HG03571 (cell line): ENCODE results near the gene UBXN4.
"Not testable (repeated sequence)": the region's sequence is repeated elsewhere in the genome, so short reads cannot be mapped to it uniquely, and the experiment has no call there.

Source experiments
- ATAC-seq: cut with Tn5 transposase; IDR thresholded peaks from one replicate; pipeline ENCODE4 v1.9.1; 2021; ENCODE audit not compliant: unreplicated experiment

UBXN4 gene

GRCh38 chr2:135741395-135742324 lies at the start of gene UBXN4:
Gene UBXN4 (plus strand): TSS chr2:135741855. CDS start chr2:135741930, 75 bp downstream.
- ATAC-seq: peak; percentile 94

- ATAC-seq: no peak
Observed at GRCh38 chr2:135694711-135695110, 46.9 kb upstream of the UBXN4 start.

DNA sequence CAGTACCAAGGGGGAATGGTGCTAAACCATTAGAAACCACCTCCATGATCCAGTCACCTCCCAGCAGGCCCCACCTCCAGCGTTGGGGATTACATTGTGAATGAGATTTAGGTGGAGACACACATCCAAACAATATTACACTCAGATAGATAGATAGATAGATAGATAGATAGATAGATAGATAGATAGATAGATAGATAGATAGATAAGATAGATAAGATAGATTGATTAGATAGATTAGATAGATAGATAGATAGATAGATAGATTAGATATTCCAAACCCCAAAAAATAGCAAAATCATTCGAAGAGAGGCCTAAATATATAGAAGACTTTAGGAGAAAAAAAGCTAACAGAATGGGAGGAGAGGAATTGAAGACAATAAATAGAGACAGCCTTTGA lies 42.8 kb upstream of the UBXN4 start:
- ATAC-seq: no peak

DNA sequence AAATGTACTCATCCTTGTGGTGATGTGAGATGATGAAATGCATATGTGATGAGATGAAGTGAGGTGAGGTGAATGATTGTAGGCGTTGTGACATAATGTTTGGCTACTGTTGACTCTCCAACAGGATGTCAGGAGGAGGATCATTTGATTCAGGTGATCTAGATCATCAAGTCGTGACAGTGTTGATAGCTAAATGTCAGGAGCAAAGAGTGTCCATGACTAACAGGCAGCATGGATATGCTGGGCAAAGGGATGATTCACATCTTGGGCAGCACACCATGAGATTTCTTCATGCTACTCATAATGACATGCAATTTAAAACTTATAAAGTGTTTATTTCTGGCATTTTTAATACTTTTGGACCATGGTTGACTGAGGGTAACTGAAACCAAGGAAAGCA lies 40.2 kb upstream of the UBXN4 start:
- no peak for ATAC-seq

DNA sequence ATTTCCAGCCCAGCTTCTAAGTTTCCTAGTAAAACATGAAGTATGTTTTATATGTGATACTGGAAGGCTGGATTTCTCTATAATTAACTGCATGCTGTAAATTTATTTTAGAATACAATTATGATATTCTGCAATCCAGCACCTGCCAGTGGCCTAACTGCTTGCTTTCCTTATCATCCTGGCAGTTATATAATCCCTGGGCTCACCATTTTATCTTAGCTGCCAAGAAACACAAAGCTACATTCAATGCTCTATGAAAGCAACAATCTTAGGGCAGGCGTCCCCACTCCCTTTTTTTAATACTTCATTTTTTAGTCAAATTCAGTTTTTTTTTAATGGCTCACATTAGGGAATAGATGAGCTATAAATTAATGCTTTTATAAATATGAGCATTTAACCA lies 38.4 kb upstream of the UBXN4 start:
- ATAC-seq: no peak

DNA sequence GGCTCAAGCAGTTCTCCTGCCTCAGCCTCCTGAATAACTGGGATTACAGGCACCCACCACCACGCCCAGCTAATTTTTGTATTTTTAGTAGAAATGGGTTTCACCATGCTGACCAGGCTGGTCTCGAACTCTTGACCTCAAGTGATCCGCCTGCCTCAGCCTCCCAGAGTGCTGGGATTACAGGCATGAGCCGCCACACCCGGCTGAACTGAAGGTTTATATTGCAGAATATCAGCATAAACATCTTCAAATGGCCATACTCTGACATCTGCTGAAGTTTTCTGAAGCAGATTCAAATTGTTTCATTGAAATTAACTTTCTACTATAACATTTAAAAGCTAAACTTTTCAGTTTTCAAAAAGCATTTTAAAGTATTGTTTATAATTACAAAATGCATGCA lies 37.6 kb upstream of the UBXN4 start:
- not testable (repeated sequence) for ATAC-seq

DNA sequence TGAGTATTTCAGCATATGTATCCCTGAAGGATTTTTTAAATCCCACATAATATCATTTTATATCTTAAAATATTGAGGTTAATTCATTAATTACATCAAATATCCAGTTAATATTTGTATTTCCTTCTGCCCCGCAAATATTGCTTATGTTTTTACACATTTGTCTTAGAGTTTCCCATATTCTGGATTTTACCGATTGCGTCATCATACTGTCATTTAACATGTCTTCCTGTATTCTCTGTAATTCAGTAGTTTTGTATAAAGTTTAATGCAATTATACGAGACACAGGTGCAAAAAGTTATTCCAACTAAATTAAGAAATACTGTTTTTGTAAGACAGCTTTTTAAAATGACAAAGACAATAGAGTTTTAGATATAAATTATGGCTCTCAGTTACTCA lies 33.5 kb upstream of the UBXN4 start:
- no peak for ATAC-seq

DNA sequence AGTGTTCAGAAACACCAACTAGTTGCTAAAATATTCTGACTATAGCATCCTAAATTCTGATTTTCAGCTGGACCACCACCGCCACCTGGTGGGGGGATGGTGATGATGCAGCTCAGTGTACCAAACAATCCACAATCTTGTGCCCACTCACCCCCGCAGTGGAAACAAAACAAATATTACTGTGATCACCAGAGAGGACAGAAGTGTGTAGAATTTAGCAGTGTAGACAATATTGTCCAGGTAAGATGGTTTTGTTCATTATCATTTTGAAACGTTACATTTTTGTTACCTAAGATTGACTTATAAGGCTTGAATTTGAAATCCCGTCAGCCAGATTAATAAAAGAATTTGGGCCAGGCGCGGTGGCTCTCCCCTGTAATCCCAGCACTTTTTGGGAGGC lies 31.7 kb upstream of the UBXN4 start:
- ATAC-seq: no peak

GRCh38 chr2:135715086-135715485 lies 26.6 kb upstream of the UBXN4 start:
- not testable (repeated sequence) for ATAC-seq

DNA sequence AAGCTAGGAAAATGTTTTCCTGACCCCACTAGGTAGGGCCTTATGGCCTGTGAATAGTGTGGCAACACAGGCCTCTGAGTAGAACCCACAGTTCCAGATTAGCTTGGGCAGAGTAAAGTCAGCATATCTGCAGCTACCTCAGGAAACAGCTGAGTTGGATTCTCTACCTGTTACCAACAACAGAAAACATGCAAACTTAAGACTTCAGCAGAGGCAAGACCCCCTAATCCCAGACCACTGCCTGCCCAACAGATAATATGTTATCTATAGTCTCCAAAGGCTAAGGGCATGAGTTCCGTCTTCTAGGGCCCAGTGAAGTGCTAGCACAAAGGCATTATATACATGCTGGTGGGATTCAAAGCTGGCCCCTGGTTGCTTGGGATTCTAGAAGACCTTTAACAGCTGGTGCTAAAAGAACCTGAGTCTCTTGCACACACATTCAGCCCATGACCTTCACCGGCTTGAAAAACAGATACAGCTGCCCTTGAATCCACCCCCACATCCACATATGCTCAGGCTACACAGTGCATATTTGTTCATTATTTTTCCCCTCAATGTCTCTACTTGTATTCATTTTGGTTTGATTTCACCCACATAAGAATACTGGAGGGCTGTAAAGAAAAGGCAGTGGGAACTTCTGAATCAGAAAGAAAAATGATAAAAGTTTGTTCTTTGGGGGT lies 13.5 kb upstream of the UBXN4 start:
- ATAC-seq: no peak

DNA sequence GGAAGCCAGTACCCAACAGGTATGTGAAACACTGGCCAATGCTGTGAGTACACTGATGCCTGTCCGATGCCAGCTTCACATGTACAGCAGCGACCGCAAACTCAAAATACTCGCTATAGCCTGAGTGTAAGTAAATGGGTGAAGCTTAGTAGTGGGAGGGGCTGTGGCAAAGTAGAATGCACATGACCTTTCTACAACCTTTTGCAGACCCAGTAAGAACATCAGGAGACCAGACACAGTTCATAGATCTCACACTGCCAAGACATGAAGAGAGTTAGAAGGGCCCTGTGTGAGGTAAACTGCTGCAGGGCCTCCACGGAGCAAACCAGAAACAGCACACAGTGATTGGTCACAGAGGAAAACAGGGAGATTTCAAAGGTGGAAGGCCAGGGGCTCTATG lies 9.1 kb upstream of the UBXN4 start:
- ATAC-seq: no peak

- ATAC-seq: no peak
Observed at GRCh38 chr2:135733045-135733444, 8.6 kb upstream of the UBXN4 start.

GRCh38 chr2:135736546-135736945 lies 5.1 kb upstream of the UBXN4 start:
- no peak for ATAC-seq

DNA sequence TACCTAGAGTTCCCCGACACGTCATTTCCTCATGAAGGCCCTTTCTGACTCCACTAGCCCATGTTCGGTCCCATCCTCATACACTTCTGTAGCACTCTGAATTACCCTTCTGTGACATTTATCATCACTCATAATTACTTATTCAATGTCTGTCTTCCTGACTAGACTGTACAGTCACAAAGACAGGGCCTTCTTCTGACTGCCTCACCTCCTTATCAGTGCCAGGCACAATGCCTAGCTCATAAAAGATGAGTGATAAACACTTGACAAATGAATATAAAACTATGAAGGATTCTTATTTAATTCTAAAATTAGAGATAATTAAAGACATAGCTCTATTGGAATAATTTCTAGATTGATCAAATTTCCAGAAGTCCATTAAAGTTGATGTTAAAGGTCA lies 1.4 kb upstream of the UBXN4 start:
- ATAC-seq: no peak

DNA sequence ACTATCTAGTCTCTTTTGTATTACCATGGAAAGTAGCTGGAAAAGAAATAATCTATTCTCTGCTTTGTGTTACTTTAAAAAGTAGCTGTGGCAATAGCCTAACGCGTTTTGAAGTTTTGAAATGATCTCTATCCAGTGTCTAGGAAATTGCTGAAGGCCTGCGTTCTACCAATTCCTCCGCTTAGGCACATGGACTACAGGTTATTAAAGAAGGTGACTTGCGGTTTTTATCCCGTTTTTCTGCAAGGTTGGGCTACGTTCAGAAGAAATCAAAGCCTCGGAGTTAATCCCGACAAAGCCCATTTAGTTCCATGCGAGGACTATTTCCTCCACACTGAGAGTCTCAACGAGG lies 636 bp upstream of the UBXN4 start:
- no peak for ATAC-seq

DNA sequence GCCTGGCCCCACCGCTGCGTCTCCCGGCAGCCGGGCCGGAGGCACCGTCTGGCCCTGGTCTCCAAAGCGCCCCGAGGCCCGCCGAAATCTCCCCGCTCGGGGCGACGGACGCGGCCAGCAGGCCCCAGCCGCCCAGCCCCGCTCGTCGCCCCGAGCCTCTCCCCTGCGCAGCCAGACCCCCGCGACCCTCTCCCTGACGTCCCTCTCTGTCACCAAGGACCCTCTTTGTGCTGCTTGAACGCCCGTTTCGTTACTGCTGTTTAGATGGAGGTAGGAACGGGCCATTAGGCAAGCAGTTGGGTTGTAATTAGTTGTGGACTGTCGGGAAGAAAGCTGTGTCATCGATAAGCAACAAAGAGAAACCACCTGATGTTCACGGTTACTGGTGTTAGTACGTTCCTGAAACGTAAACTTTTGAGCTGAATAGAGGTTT lies 686 bp downstream of the UBXN4 start:
- ATAC-seq: peak; percentile 21

- no peak for ATAC-seq
Observed at GRCh38 chr2:135743860-135744259, 2.2 kb downstream of the UBXN4 start.

DNA sequence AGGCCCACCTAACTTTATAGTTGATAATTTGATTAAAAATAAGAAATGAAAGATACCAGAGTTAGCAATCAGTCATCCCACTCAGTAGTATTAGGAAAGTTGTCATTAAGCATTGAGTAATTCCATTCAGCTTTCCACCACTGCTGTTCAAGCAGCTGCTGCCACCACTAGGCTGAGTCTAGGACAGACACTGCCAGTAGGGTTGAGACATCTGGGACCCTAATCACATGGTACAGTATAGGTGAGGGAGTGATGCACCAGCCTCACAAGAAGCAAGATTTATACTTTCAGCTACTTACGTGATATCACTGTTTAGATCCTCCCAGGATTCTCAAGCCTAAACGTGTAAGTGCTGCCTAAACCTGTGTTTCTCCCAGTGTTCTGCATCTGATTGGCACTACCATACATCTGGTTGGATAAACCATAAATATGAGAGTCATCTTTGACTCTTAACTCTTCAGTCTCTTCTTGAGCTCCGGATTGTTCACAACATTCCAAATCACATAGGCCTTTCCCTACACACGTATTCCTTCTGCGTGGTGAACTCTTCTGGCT lies 3.2 kb downstream of the UBXN4 start:
- ATAC-seq: no peak

DNA sequence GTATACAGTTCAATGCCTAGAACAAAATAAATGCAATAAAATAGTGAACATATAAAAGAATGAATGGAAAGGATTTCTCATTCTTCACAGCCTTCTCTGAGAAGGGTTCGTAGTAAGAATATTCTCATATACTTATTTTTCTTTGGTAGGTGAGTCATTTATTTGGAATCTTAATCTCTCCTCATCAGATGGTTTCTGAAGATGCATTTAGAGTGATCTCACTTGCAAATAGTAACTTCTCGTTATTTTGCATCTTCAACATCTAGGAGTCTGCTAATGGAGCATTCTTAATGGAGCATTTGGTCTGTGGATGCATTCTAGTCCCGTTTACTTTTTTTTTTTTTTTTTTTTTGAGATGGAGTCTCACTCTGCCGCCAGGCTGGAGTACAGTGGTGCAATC lies 3.9 kb downstream of the UBXN4 start:
- ATAC-seq: no peak

DNA sequence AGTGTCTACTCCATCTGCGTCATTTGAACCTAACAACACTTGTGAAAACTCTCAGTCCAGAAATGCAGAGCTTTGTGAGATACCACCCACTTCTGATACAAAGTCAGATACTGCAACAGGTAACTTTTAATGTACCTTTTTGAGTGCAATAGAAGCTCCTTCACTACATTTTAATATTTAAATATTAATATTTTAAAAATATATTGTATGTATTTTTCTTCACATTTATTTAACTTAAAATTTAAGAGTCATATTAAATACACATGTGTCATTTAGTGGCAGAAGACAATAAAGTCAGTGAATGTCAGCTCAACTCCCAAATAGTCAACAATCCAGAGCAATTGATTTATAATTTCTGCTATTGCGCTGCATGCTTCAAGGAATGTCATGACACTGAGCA lies 13.9 kb downstream of the UBXN4 start:
- ATAC-seq: no peak

- no peak for ATAC-seq
Observed at GRCh38 chr2:135756692-135757091, 15.0 kb downstream of the UBXN4 start.

DNA sequence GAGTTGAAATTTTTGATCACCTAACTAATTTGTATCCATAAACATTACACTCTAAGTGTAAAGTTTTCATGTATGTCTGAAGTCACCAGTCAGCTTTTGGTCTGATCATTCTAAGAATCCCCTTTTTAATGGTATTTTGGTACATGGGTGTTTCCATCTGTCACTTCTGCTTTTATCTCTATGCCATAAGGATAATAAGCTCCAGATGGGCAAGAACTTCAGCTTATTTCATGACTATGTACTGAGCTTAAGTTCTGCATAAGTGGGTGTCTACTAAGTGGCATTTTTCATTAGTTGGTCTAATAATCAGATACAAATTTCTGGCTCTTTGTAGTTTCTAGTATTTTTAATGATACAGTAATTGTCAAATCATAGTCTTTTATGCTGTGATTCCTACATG lies 20.4 kb downstream of the UBXN4 start:
- ATAC-seq: no peak
